ENCODE measurements around the gene APBA1.

GRCh38 chr9:69429281-69429680, 242.9 kb downstream of the APBA1 start:
- TF ChIP-seq CTCF (IDR thresholded peaks at IDR 0.05) (no peak), POLR2A (IDR thresholded peaks at IDR 0.05) (no peak)
